DND-41 (cell line): ENCODE results near the gene DENND1C.

Experiments used
- EZH2 ChIP-seq: IDR thresholded peaks from 3 replicates; pipeline ENCODE4 v1.6.1; 2012; ENCODE audit warnings: borderline replicate concordance, low read depth, mild to moderate bottlenecking, moderate library complexity, low read length, inconsistent platforms; ENCODE audit not compliant: severe bottlenecking
- TF ChIP-seq, protein P1 (sequence below): IDR thresholded peaks from 2 replicates; pipeline ENCODE4 v1.5.1; 2012; ENCODE audit warnings: borderline replicate concordance, low read length, moderate library complexity, mild to moderate bottlenecking; ENCODE audit not compliant: poor library complexity, severe bottlenecking; ENCODE audit errors: extremely low read depth

GRCh38 chr19:6518145-6518911, 36.7 kb upstream of the DENND1C start:
- TF ChIP-seq, protein P1, sequence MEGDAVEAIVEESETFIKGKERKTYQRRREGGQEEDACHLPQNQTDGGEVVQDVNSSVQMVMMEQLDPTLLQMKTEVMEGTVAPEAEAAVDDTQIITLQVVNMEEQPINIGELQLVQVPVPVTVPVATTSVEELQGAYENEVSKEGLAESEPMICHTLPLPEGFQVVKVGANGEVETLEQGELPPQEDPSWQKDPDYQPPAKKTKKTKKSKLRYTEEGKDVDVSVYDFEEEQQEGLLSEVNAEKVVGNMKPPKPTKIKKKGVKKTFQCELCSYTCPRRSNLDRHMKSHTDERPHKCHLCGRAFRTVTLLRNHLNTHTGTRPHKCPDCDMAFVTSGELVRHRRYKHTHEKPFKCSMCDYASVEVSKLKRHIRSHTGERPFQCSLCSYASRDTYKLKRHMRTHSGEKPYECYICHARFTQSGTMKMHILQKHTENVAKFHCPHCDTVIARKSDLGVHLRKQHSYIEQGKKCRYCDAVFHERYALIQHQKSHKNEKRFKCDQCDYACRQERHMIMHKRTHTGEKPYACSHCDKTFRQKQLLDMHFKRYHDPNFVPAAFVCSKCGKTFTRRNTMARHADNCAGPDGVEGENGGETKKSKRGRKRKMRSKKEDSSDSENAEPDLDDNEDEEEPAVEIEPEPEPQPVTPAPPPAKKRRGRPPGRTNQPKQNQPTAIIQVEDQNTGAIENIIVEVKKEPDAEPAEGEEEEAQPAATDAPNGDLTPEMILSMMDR: no peak
- TF ChIP-seq EZH2: no peak
